ENCODE measurements around the gene ZNF438. TPM values are rescaled to one million over a fixed set of nuclear protein-coding genes. Genes with fewer than 3 reads are reported as not detected.

ZNF438 gene
- total RNA-seq, 1 experiment from 2014 or later: 4.3 TPM

DNA sequence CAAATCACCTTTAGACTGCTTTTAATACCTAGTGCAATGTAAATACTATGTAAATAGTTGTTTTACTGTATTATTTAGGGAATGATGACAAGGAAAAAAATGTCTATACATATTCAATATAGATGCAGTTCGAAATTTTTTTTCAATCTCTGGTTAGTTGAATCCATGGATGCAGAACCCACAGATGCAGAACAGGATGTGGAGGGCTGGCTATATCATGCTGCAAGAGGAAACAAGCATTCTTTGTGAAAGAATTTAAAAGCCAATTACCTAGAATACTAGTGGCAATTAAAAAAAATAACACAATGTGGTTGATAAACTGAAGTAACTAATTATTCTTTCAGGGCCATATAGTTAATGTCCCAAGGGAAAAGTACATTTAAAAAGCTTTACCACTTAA is 170.4 kb downstream of the ZNF438 start:
- Mint-ChIP-seq H3K27me3 (ENCODE audit: unreplicated experiment) (no peaks in the 10 kb centered on the region), H3K9me3 (ENCODE audit: low read depth, unreplicated experiment) (no peaks in the 10 kb centered on the region), H3K4me1 (ENCODE audit: low read depth, unreplicated experiment) (no peaks in the 10 kb centered on the region), H3K4me3 (ENCODE audit: low read depth, unreplicated experiment) (no peak overlapping the region), H3K27ac (ENCODE audit: unreplicated experiment) (no peak overlapping the region), H3K36me3 (ENCODE audit: insufficient read depth, unreplicated experiment) (no peaks in the 10 kb centered on the region)
- CTCF ChIA-PET: no interaction called here
- DNase-seq: no peak
- no peak for TF ChIP-seq CTCF (IDR thresholded peaks at IDR 0.05; ENCODE audit: unreplicated experiment)
- intact Hi-C loops (cut with micrococcal nuclease; ENCODE audit: unreplicated experiment): no loop called here
- BruUV-seq (replicated peaks): no TSS peak

GRCh38 chr10:30858499-30858898 is 173.2 kb downstream of the ZNF438 start:
- no peaks in the 10 kb centered on the region for H3K9me3 Mint-ChIP-seq (ENCODE audit: low read depth, unreplicated experiment)
- H3K27me3 Mint-ChIP-seq (ENCODE audit: unreplicated experiment): no peaks in the 10 kb centered on the region
- no peaks in the 10 kb centered on the region for H3K36me3 Mint-ChIP-seq (ENCODE audit: insufficient read depth, unreplicated experiment)
- H3K27ac Mint-ChIP-seq (ENCODE audit: unreplicated experiment): no peak overlapping the region
- BruUV-seq (replicated peaks): no TSS peak
- DNase-seq: no peak
- intact Hi-C loops (cut with micrococcal nuclease; ENCODE audit: unreplicated experiment): no loop called here
- no peak for TF ChIP-seq CTCF (IDR thresholded peaks at IDR 0.05; ENCODE audit: unreplicated experiment)
- H3K4me3 Mint-ChIP-seq (ENCODE audit: low read depth, unreplicated experiment): no peak overlapping the region
- H3K4me1 Mint-ChIP-seq (ENCODE audit: low read depth, unreplicated experiment): no peaks in the 10 kb centered on the region
- CTCF ChIA-PET: no interaction called here

GRCh38 chr10:30857803-30858202 is 173.9 kb downstream of the ZNF438 start:
- Mint-ChIP-seq H3K9me3 (ENCODE audit: low read depth, unreplicated experiment) (no peaks in the 10 kb centered on the region), H3K27me3 (ENCODE audit: unreplicated experiment) (no peaks in the 10 kb centered on the region), H3K36me3 (ENCODE audit: insufficient read depth, unreplicated experiment) (no peaks in the 10 kb centered on the region), H3K4me1 (ENCODE audit: low read depth, unreplicated experiment) (no peaks in the 10 kb centered on the region), H3K4me3 (ENCODE audit: low read depth, unreplicated experiment) (no peak overlapping the region), H3K27ac (ENCODE audit: unreplicated experiment) (no peak overlapping the region)
- DNase-seq: no peak
- intact Hi-C loops (cut with micrococcal nuclease; ENCODE audit: unreplicated experiment): no loop called here
- BruUV-seq (replicated peaks): no TSS peak
- TF ChIP-seq CTCF (IDR thresholded peaks at IDR 0.05; ENCODE audit: unreplicated experiment): no peak
- CTCF ChIA-PET: no interaction called here

GRCh38 chr10:30855131-30855530 is 176.5 kb downstream of the ZNF438 start:
- Mint-ChIP-seq H3K4me1 (ENCODE audit: low read depth, unreplicated experiment) (no peaks in the 10 kb centered on the region), H3K4me3 (ENCODE audit: low read depth, unreplicated experiment) (no peak overlapping the region), H3K9me3 (ENCODE audit: low read depth, unreplicated experiment) (no peaks in the 10 kb centered on the region), H3K27ac (ENCODE audit: unreplicated experiment) (no peak overlapping the region), H3K27me3 (ENCODE audit: unreplicated experiment) (no peaks in the 10 kb centered on the region), H3K36me3 (ENCODE audit: insufficient read depth, unreplicated experiment) (no peaks in the 10 kb centered on the region)
- CTCF ChIA-PET: no interaction called here
- no TSS peak for BruUV-seq (replicated peaks)
- DNase-seq: no peak
- no peak for TF ChIP-seq CTCF (IDR thresholded peaks at IDR 0.05; ENCODE audit: unreplicated experiment)
- intact Hi-C loops (cut with micrococcal nuclease; ENCODE audit: unreplicated experiment): no loop called here

DNA sequence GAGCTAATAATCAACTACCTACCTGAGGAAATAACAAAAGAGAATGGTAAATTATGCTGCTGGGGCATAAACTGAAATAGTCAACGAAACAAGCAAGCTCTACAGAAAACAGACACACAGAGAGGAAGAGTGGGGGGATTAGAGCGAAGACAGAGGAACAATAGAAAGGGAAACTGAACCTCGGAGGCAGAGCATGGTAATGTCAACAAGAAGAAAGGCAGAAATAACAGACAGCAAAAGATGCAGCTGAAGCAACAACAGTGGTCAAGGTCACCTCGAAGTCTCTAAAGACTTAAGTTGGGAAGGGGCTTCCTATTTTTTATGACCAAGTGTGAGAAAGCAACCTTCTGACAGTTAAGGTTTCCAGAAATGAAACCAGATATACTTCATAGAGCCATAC is 177.0 kb downstream of the ZNF438 start:
- no peaks in the 10 kb centered on the region for H3K36me3 Mint-ChIP-seq (ENCODE audit: insufficient read depth, unreplicated experiment)
- no peak for TF ChIP-seq CTCF (IDR thresholded peaks at IDR 0.05; ENCODE audit: unreplicated experiment)
- CTCF ChIA-PET: no interaction called here

More for the DNA sequence above, 177.0 kb downstream of the ZNF438 start:
- no peak overlapping the region for H3K4me3 Mint-ChIP-seq (ENCODE audit: low read depth, unreplicated experiment)
- intact Hi-C loops (cut with micrococcal nuclease; ENCODE audit: unreplicated experiment): no loop called here
- H3K4me1 Mint-ChIP-seq (ENCODE audit: low read depth, unreplicated experiment): no peaks in the 10 kb centered on the region
- H3K27ac Mint-ChIP-seq (ENCODE audit: unreplicated experiment): no peak overlapping the region
- H3K27me3 Mint-ChIP-seq (ENCODE audit: unreplicated experiment): no peaks in the 10 kb centered on the region
- no TSS peak for BruUV-seq (replicated peaks)
- no peak for DNase-seq
- H3K9me3 Mint-ChIP-seq (ENCODE audit: low read depth, unreplicated experiment): no peaks in the 10 kb centered on the region
